ENCODE data around the gene RHBDF2.
A peak's percentile ranks its signal among the peaks of the same experiment; 100 is the strongest.

The RHBDF2 gene

DNA sequence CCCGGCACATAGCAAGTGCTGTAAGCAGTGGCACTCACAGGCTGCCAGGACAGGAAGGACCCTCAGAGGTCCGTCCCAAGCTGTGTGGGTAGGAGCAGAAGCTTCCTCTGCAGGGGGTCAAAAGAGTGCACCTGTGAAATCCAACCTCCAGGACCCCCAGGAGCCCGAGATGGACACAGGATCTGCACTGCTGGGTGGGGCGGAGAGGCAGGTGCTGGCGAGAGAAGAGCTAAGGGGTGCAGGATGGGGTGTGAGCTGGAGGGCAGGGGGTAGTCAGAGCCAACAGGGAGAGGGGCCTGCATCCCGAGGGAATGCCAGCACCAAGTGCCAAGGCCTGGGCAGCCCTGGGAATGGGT, 34.5 kb downstream of the RHBDF2 start:
- no peak overlapping the region for H3K27ac ChIP-seq (ENCODE audit: low read length)
- 0 out of 2 replicates have a peak, but pooled peaks cover 6% of the 10 kb centered on the region for H3K27me3 ChIP-seq (replicated peaks; ENCODE audit: insufficient read depth, low read length)
- TF ChIP-seq CTCF (IDR thresholded peaks at IDR 0.05; ENCODE audit: low read length): no peak
- no peak for TF ChIP-seq EZH2phosphoT487 (IDR thresholded peaks at IDR 0.05; ENCODE audit: low read length)
- TF ChIP-seq EZH2 (optimal IDR thresholded peaks at IDR 0.05; ENCODE audit: low read depth, low read length): no peak
- H3K4me1 ChIP-seq (ENCODE audit: low read length): peaks cover 23% of the 10 kb centered on the region
- no peaks in the 10 kb centered on the region for H4K20me1 ChIP-seq (ENCODE audit: insufficient read depth, low read length)
- no peaks in the 10 kb centered on the region for H3K9me2 ChIP-seq (replicated peaks; ENCODE audit: insufficient read depth, low read length)
- no peak overlapping the region for H3K4me3 ChIP-seq (ENCODE audit: low read length)
- H2AFZ ChIP-seq (ENCODE audit: low read length): no peak overlapping the region
- H3K9ac ChIP-seq (ENCODE audit: low read length): no peak overlapping the region
- H3K4me2 ChIP-seq (ENCODE audit: low read depth, low read length): no peak overlapping the region
- DNase-seq: no peak
- no peaks in the 10 kb centered on the region for H3K79me2 ChIP-seq (ENCODE audit: low read length)
- H3K9me3 ChIP-seq (replicated peaks; ENCODE audit: insufficient read depth, low read length): no peaks in the 10 kb centered on the region
- H3K36me3 ChIP-seq (replicated peaks; ENCODE audit: insufficient read depth, low read length): no peaks in the 10 kb centered on the region
- H3F3A ChIP-seq (ENCODE audit: insufficient read depth, low read length): no peaks in the 10 kb centered on the region

- H3K27me3 ChIP-seq (replicated peaks; ENCODE audit: insufficient read depth, low read length): 0 out of 2 replicates have a peak, but pooled peaks cover 6% of the 10 kb centered on the region
- H3K36me3 ChIP-seq (replicated peaks; ENCODE audit: insufficient read depth, low read length): no peaks in the 10 kb centered on the region
- no peak overlapping the region for H2AFZ ChIP-seq (ENCODE audit: low read length)
- no peaks in the 10 kb centered on the region for H3K9me2 ChIP-seq (replicated peaks; ENCODE audit: insufficient read depth, low read length)
- H3K4me2 ChIP-seq (ENCODE audit: low read depth, low read length): peak overlapping the region; percentile 11; the same call in 1 of the 2 replicates
- no peak overlapping the region for H3K9ac ChIP-seq (ENCODE audit: low read length)
- no peak overlapping the region for H3K4me3 ChIP-seq (ENCODE audit: low read length)
- no peaks in the 10 kb centered on the region for H3F3A ChIP-seq (ENCODE audit: insufficient read depth, low read length)
- no peaks in the 10 kb centered on the region for H4K20me1 ChIP-seq (ENCODE audit: insufficient read depth, low read length)
- H3K27ac ChIP-seq (ENCODE audit: low read length): no peak overlapping the region
- no peak for TF ChIP-seq CTCF (IDR thresholded peaks at IDR 0.05; ENCODE audit: low read length)
- TF ChIP-seq EZH2phosphoT487 (IDR thresholded peaks at IDR 0.05; ENCODE audit: low read length): no peak
- TF ChIP-seq EZH2 (optimal IDR thresholded peaks at IDR 0.05; ENCODE audit: low read depth, low read length): no peak
- DNase-seq: peak; percentile 42
- no peaks in the 10 kb centered on the region for H3K9me3 ChIP-seq (replicated peaks; ENCODE audit: insufficient read depth, low read length)
- peaks cover 23% of the 10 kb centered on the region for H3K4me1 ChIP-seq (ENCODE audit: low read length)
- H3K79me2 ChIP-seq (ENCODE audit: low read length): no peaks in the 10 kb centered on the region
Observed at GRCh38 chr17:76462556-76463290, 38.5 kb downstream of the RHBDF2 start.

DNA sequence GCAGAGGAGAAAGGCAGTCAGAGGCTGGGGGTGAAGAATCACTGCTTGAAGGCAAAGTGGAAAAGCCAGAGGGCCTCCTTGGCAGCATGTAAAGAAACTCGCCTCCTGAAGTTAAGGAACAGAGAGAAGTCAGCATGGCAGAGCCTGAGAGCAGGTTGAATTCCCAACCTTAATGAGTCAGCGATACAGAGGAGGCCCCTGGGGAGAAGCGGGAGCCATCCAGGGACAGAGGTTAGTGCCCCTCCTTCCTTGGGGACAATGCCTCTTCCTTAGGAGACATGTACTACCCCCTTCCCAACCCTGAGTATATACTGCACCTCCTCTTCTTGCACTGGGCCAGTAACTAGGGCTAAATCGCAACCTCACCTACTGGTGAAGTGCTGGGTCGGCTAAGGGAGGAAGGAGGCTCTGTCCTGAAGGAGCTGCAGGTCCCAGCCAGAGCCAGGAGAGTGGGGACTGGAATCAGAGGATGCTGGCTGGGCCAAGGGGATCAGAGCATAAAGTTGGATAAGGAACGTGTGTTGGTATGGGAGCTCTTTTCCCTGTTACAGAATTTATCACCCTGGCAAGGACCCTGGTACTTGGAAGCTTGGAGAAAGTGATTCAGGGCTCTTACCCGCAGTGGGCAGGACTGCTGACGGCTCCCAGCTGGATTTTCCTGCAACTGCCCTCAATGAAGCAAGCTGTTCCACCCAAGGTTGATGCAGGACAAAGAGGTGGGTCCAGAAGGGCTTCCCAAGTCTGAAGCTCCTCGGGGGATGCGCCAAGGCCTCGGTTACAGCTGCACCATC, 39.3 kb downstream of the RHBDF2 start:
- DNase-seq: no peak
- no peaks in the 10 kb centered on the region for H4K20me1 ChIP-seq (ENCODE audit: insufficient read depth, low read length)
- no peaks in the 10 kb centered on the region for H3K36me3 ChIP-seq (replicated peaks; ENCODE audit: insufficient read depth, low read length)
- H3F3A ChIP-seq (ENCODE audit: insufficient read depth, low read length): no peaks in the 10 kb centered on the region
- no peak overlapping the region for H3K4me3 ChIP-seq (ENCODE audit: low read length)
- H3K9ac ChIP-seq (ENCODE audit: low read length): no peak overlapping the region
- TF ChIP-seq CTCF (IDR thresholded peaks at IDR 0.05; ENCODE audit: low read length): no peak
- no peak for TF ChIP-seq EZH2phosphoT487 (IDR thresholded peaks at IDR 0.05; ENCODE audit: low read length)
- TF ChIP-seq EZH2 (optimal IDR thresholded peaks at IDR 0.05; ENCODE audit: low read depth, low read length): no peak
- H3K4me1 ChIP-seq (ENCODE audit: low read length): peaks cover 23% of the 10 kb centered on the region
- H3K9me2 ChIP-seq (replicated peaks; ENCODE audit: insufficient read depth, low read length): no peaks in the 10 kb centered on the region
- H3K27ac ChIP-seq (ENCODE audit: low read length): no peak overlapping the region
- H3K9me3 ChIP-seq (replicated peaks; ENCODE audit: insufficient read depth, low read length): no peaks in the 10 kb centered on the region
- peak overlapping the region; percentile 11; the same call in 1 of the 2 replicates for H3K4me2 ChIP-seq (ENCODE audit: low read depth, low read length)
- no peak overlapping the region for H2AFZ ChIP-seq (ENCODE audit: low read length)
- 0 out of 2 replicates have a peak, but pooled peaks cover 6% of the 10 kb centered on the region for H3K27me3 ChIP-seq (replicated peaks; ENCODE audit: insufficient read depth, low read length)
- no peaks in the 10 kb centered on the region for H3K79me2 ChIP-seq (ENCODE audit: low read length)

Data from MM.1S (cell line).